KMS-11 (cell line): ENCODE measurements around the gene DRC7.

Source experiments
- H2AFZ ChIP-seq: fragments of 200-600 bp; sonication (generic); 2 replicates; pipeline ENCODE4 v1.6.1; 2016; ENCODE audit warnings: antibody characterized with exemption, mixed run types, low read depth
- H3K27ac ChIP-seq: fragments of 200-600 bp; sonication (generic); 2 replicates; pipeline ENCODE4 v1.6.1; 2016; ENCODE audit warnings: mild to moderate bottlenecking, mixed run types
- H3K27me3 ChIP-seq: fragments of 200-600 bp; sonication (generic); 2 replicates; pipeline ENCODE4 v1.6.1; 2017; ENCODE audit warnings: mild to moderate bottlenecking, low read depth, mixed run types, moderate library complexity; ENCODE audit not compliant: insufficient read depth
- H3K36me3 ChIP-seq: fragments of 200-600 bp; sonication (generic); 2 replicates; pipeline ENCODE4 v1.6.1; 2017; ENCODE audit warnings: mild to moderate bottlenecking, mixed run types; ENCODE audit not compliant: insufficient read depth
- H3K4me1 ChIP-seq: fragments of 200-600 bp; sonication (generic); 2 replicates; pipeline ENCODE4 v1.6.1; 2016; ENCODE audit warnings: mild to moderate bottlenecking, low read depth, mixed run types; ENCODE audit not compliant: poor library complexity, severe bottlenecking
- H3K4me2 ChIP-seq: fragments of 200-600 bp; sonication (generic); 2 replicates; pipeline ENCODE4 v1.7.0; 2016; ENCODE audit warnings: mild to moderate bottlenecking, mixed run types
- H3K4me3 ChIP-seq: fragments of 200-600 bp; sonication (generic); IDR thresholded peaks from 2 replicates; pipeline ENCODE4 v1.6.1; 2017; ENCODE audit warnings: low read depth, low read length, mixed read lengths; ENCODE audit not compliant: insufficient read depth
- H3K79me2 ChIP-seq: fragments of 200-600 bp; sonication (generic); 2 replicates; pipeline ENCODE4 v1.6.1; 2016; ENCODE audit warnings: low read depth, mixed run types; ENCODE audit not compliant: insufficient read depth
- H3K9ac ChIP-seq: fragments of 200-600 bp; sonication (generic); 2 replicates; pipeline ENCODE4 v1.6.1; 2016; ENCODE audit warnings: mild to moderate bottlenecking, mixed run types
- H4K20me1 ChIP-seq: fragments of 200-600 bp; sonication (generic); 2 replicates; pipeline ENCODE4 v1.6.1; 2016; ENCODE audit warnings: mild to moderate bottlenecking, mixed run types; ENCODE audit not compliant: insufficient read depth
- CTCF ChIP-seq: fragments of 200-600 bp; sonication (generic); conservative IDR thresholded peaks from 2 replicates; pipeline ENCODE4 v1.6.1; 2017; ENCODE audit warnings: low read depth, mild to moderate bottlenecking, antibody characterized with exemption, low read length, moderate library complexity, mixed read lengths

Gene DRC7

GRCh38 chr16:57681950-57682728 lies 12.5 kb upstream of the DRC7 start:
- Histone ChIP-seq H4K20me1 (no peaks in the 10 kb centered on the region), H3K4me1 (no peaks in the 10 kb centered on the region)
- TF ChIP-seq CTCF: no peak

GRCh38 chr16:57682809-57683635 lies 11.6 kb upstream of the DRC7 start:
- H2AFZ ChIP-seq: no peak overlapping the region
- H3K4me1 ChIP-seq: no peaks in the 10 kb centered on the region
- H4K20me1 ChIP-seq: no peaks in the 10 kb centered on the region
- no peak overlapping the region for H3K27ac ChIP-seq
- H3K27me3 ChIP-seq: no peaks in the 10 kb centered on the region
- H3K79me2 ChIP-seq: no peaks in the 10 kb centered on the region
- H3K4me3 ChIP-seq: no peak overlapping the region
- no peak overlapping the region for H3K4me2 ChIP-seq
- H3K9ac ChIP-seq: no peak overlapping the region
- no peaks in the 10 kb centered on the region for H3K36me3 ChIP-seq
- no peak for TF ChIP-seq CTCF

More at GRCh38 chr16:57681950-57682728, 12.5 kb upstream of the DRC7 start:
- Histone ChIP-seq H2AFZ (no peak overlapping the region), H3K4me2 (no peak overlapping the region), H3K4me3 (no peak overlapping the region), H3K27me3 (no peaks in the 10 kb centered on the region), H3K79me2 (no peaks in the 10 kb centered on the region), H3K36me3 (no peaks in the 10 kb centered on the region), H3K9ac (no peak overlapping the region), H3K27ac (no peak overlapping the region)

- H3K9ac ChIP-seq: no peak overlapping the region
- no peaks in the 10 kb centered on the region for H3K36me3 ChIP-seq
- TF ChIP-seq CTCF: no peak
- no peaks in the 10 kb centered on the region for H4K20me1 ChIP-seq
- H3K27ac ChIP-seq: no peak overlapping the region
- H3K79me2 ChIP-seq: no peaks in the 10 kb centered on the region
- no peak overlapping the region for H3K4me3 ChIP-seq
- H3K27me3 ChIP-seq: no peaks in the 10 kb centered on the region
- H3K4me2 ChIP-seq: no peak overlapping the region
- no peaks in the 10 kb centered on the region for H3K4me1 ChIP-seq
- H2AFZ ChIP-seq: no peak overlapping the region
Measured at GRCh38 chr16:57683636-57684545, 10.7 kb upstream of the DRC7 start.

- Histone ChIP-seq H2AFZ (no peak overlapping the region), H3K27ac (no peak overlapping the region), H4K20me1 (no peaks in the 10 kb centered on the region), H3K36me3 (no peaks in the 10 kb centered on the region), H3K4me3 (no peak overlapping the region), H3K4me2 (no peak overlapping the region), H3K79me2 (no peaks in the 10 kb centered on the region), H3K4me1 (no peaks in the 10 kb centered on the region), H3K27me3 (no peaks in the 10 kb centered on the region), H3K9ac (no peak overlapping the region)
- TF ChIP-seq CTCF: no peak
Measured at GRCh38 chr16:57684626-57685358, 9.8 kb upstream of the DRC7 start.
